GM12878 (cell line): ENCODE measurements around the gene PDPK1. TPM values are rescaled to one million over a fixed set of nuclear protein-coding genes. Genes with fewer than 3 reads are reported as not detected.

Experiments
- ATAC-seq: fragments of 200-7000 bp; cut with Tn5 transposase; 3 replicates; pipeline ENCODE4 v1.9.1; 2020; ENCODE audit warnings: mild to moderate bottlenecking, moderate library complexity
- BruUV-seq: library from RNA; stranded (reverse); fragments of 400-500 nt; replicated peaks from 2 replicates; lab custom pipeline; 2021; lab: Mats Ljungman, UMichigan
- CTCF ChIA-PET: fragments of 300-600 bp; sonication (Branson Sonifier 250); formaldehyde crosslinking; extraction: SDS; loops from one replicate; lab custom pipeline; 2021; ENCODE audit warnings: inconsistent platforms; lab: Yijun Ruan, JAX
- POLR2A ChIA-PET: fragments of 350-600 bp; formaldehyde crosslinking; extraction: SDS; loops from one replicate; lab custom pipeline; 2021; ENCODE audit warnings: inconsistent platforms; lab: Charles Lee
- RAD21 ChIA-PET: fragments of 300-600 bp; sonication (Branson Sonifier 250); formaldehyde crosslinking; loops from one replicate; lab custom pipeline; 2023; ENCODE audit warnings: antibody characterized with exemption; ENCODE audit not compliant: unreplicated experiment; lab: Charles Lee
- SMC1A ChIA-PET: fragments of 300-600 bp; sonication (Branson Sonifier 250); formaldehyde crosslinking; loops from one replicate; lab custom pipeline; 2023; ENCODE audit not compliant: unreplicated experiment, uncharacterized antibody; lab: Charles Lee
- DNase-seq: peaks from one replicate; pipeline ENCODE4 v3.0.0-alpha.2; 2011; ENCODE audit warnings: low read depth, low spot score
- FAIRE-seq: peaks from 3 replicates; lab custom pipeline; 2011; peaks lifted over from hg19 to GRCh38; lab: Jason Lieb, UNC
- H2AFZ ChIP-seq: 2 replicates; pipeline ENCODE4 v1.6.0; 2011; ENCODE audit warnings: low read depth, low read length, control low read depth; ENCODE audit not compliant: control insufficient read depth
- H3K27ac ChIP-seq: 2 replicates; pipeline ENCODE4 v1.5.1; 2011; ENCODE audit warnings: control low read depth; ENCODE audit not compliant: control insufficient read depth, insufficient read depth
- H3K27me3 ChIP-seq, 2 experiments: replicated peaks in 1 of 2; 2 replicates each; pipeline versions ENCODE4 v1.6.0 to v1.6.1; 2011; ENCODE audit warnings: low read length in 1 of 2; ENCODE audit not compliant: control insufficient read depth in 2 of 2, insufficient read depth in 2 of 2
- H3K36me3 ChIP-seq, 2 experiments: 2 replicates each; pipeline ENCODE4 v1.5.1; 2011; ENCODE audit warnings: low read length in 1 of 2; ENCODE audit not compliant: control insufficient read depth in 2 of 2, insufficient read depth in 2 of 2
- H3K4me1 ChIP-seq: 2 replicates; pipeline ENCODE4 v1.6.1; 2011; ENCODE audit warnings: mild to moderate bottlenecking, low read length, moderate library complexity, mixed read lengths; ENCODE audit not compliant: control insufficient read depth, insufficient read depth
- H3K4me2 ChIP-seq: 2 replicates; pipeline ENCODE4 v1.6.0; 2011; ENCODE audit warnings: control low read depth; ENCODE audit not compliant: control insufficient read depth, insufficient read depth
- H3K4me3 ChIP-seq: fragments of 200-600 bp; sonication (generic); 2 replicates; pipeline ENCODE4 v1.5.1; 2016
- H3K79me2 ChIP-seq: 2 replicates; pipeline ENCODE4 v1.6.0; 2011; ENCODE audit warnings: low read length; ENCODE audit not compliant: control insufficient read depth, insufficient read depth
- H3K9ac ChIP-seq: 2 replicates; pipeline ENCODE4 v1.8.0; 2011; ENCODE audit warnings: low read length, control low read depth, mixed read lengths; ENCODE audit not compliant: control insufficient read depth, insufficient read depth
- H3K9me3 ChIP-seq: replicated peaks from 3 replicates; pipeline ENCODE4 v1.5.1; 2011; ENCODE audit warnings: mild to moderate bottlenecking, low read length; ENCODE audit not compliant: control insufficient read depth, insufficient read depth
- H4K20me1 ChIP-seq: 2 replicates; pipeline ENCODE4 v1.6.0; 2011; ENCODE audit not compliant: control insufficient read depth, insufficient read depth
- EP300 ChIP-seq, 2 experiments: fragments of 150-350 bp in 1 of 2; IDR thresholded peaks; 2 replicates each; pipeline ENCODE4 v1.6.1; 2011 to 2012; ENCODE audit warnings: low read depth in 2 of 2, low read length in 2 of 2, borderline replicate concordance in 1 of 2, improper control_type of control experiment in 1 of 2, inconsistent platforms in 1 of 2; ENCODE audit not compliant: control insufficient read depth in 1 of 2
- HSF1 ChIP-seq: fragments of 150-350 bp; IDR thresholded peaks from 2 replicates; pipeline ENCODE4 v1.6.1; 2014; ENCODE audit warnings: mild to moderate bottlenecking, low read depth, low read length
- IKZF2 ChIP-seq, 2 experiments: fragments of 450-650 bp; IDR thresholded peaks; 2 replicates each; pipeline ENCODE4 v1.6.1; 2017; ENCODE audit warnings: mild to moderate bottlenecking in 2 of 2, moderate library complexity in 2 of 2
- KLF5 ChIP-seq: fragments of 450-650 bp; IDR thresholded peaks from 2 replicates; pipeline ENCODE4 v1.6.1; 2014; ENCODE audit warnings: mild to moderate bottlenecking; ENCODE audit not compliant: partially characterized antibody
- LARP7 ChIP-seq: fragments of 450-650 bp; IDR thresholded peaks from 2 replicates; pipeline ENCODE4 v1.6.1; 2017; ENCODE audit warnings: mild to moderate bottlenecking
- MAX ChIP-seq: IDR thresholded peaks from 2 replicates; pipeline ENCODE4 v1.6.1; 2012; ENCODE audit warnings: low read depth, low read length, improper control_type of control experiment
- SIX5 ChIP-seq: IDR thresholded peaks from 2 replicates; pipeline ENCODE4 v1.6.1; 2011; ENCODE audit warnings: mild to moderate bottlenecking, low read depth, low read length, moderate library complexity; ENCODE audit not compliant: severe bottlenecking
- TCF12 ChIP-seq: IDR thresholded peaks from 2 replicates; pipeline ENCODE4 v1.6.1; 2011; ENCODE audit warnings: low read depth, mild to moderate bottlenecking, low read length
- ZBTB40 ChIP-seq: fragments of 450-650 bp; IDR thresholded peaks from 2 replicates; pipeline ENCODE4 v1.6.1; 2016; ENCODE audit warnings: mild to moderate bottlenecking, moderate library complexity, borderline replicate concordance
- WGBS: methylation state at CpG from one replicate; pipeline ENCODE4 v1.1.6; 2016; ENCODE audit warnings: low lambda C conversion rate; ENCODE audit not compliant: insufficient replicate concordance, insufficient coverage; ENCODE audit errors: missing lambda C conversion rate; 5-methylcytosine and 5-hydroxymethylcytosine counted together
- in situ Hi-C: fragments of 300-500 bp; cut with MboI; formaldehyde crosslinking; loops from 9 replicates; pipeline ENCODE4 v1.14.3; 2018; ENCODE audit warnings: mixed read lengths
- intact Hi-C: fragments of 100-400 bp; cut with micrococcal nuclease; formaldehyde crosslinking; loops from one replicate; pipeline ENCODE4 v1.14.2; 2022; ENCODE audit not compliant: unreplicated experiment
- polyA plus RNA-seq, 11 experiments: library from polyadenylated mRNA; depleted of rRNA in 4 of 11; unstranded in 6 of 11; stranded (reverse) in 5 of 11; fragments of >200 nt; fragmentation: Nextera tagmentation in 4 of 11; fragmentation: Illumina TruSeq in 1 of 11; extraction: Ambion mirVana in 4 of 11; extraction: Trizol in 1 of 11; gene quantifications; 1 replicate in 1 of 11; 2 replicates in 10 of 11; pipeline versions ENCODE4 v1.2.1 to v1.2.3, GENCODE V29; 2011 to 2016; ENCODE audit warnings: inconsistent platforms in 2 of 11, missing spikeins in 2 of 11, low read depth in 1 of 11
- total RNA-seq, 4 experiments: library from RNA; depleted of rRNA in 3 of 4; stranded (reverse); fragments of >200 nt in 3 of 4; fragmentation: Illumina TruSeq in 1 of 4; extraction: Trizol in 1 of 4; gene quantifications; 2 replicates each; pipeline versions ENCODE4 v1.2.1 to v1.2.3, GENCODE V29; 2013 to 2021

The PDPK1 gene
- total and polyA plus RNA-seq, 10 of the 15 experiments (the other 5 are each of a cell fraction or from before 2014, with no cell fraction given) = 3.9 to 41.3 (median 25.5) TPM

GRCh38 chr16:2490190-2491105 lies 47.4 kb upstream of the PDPK1 start:
- H3K4me2 ChIP-seq = no peak overlapping the region
- no peak for DNase-seq
- WGBS = 96% methylated on average over 23 of the region's 23 CpGs
- in situ Hi-C loops (loop anchor here (10.0 kb wide), 1 partner anchor 476 kb away; the partner anchor contains the start of gene NPW), intact Hi-C loops (no loop called here)
- RAD21 ChIA-PET = no interaction called here
- no peak overlapping the region for H3K27ac ChIP-seq
- no peak for TF ChIP-seq SIX5
- TF ChIP-seq IKZF2 (IDR thresholded peaks at IDR 0.05) = no peak
- no peak for TF ChIP-seq TCF12
- TF ChIP-seq EP300 (IDR thresholded peaks at IDR 0.05; ENCODE audit: borderline replicate concordance in 1 of 2, control insufficient read depth in 1 of 2, low read depth in 2 of 2, low read length in 2 of 2) = no peak
- no peak for TF ChIP-seq KLF5
- no peak for TF ChIP-seq ZBTB40
- no peak for TF ChIP-seq LARP7
- no peak for TF ChIP-seq MAX
- no peak for TF ChIP-seq HSF1
- no peak overlapping the region for H2AFZ ChIP-seq
- CTCF ChIA-PET = interaction anchor here (1.4 to 1.6 kb wide), 2 partner anchors 11 to 194 kb away, joined by 3 read pairs; no protein-coding TSS in a partner anchor
- no peaks in the 10 kb centered on the region; a peak in 1 of 4 replicates for H3K36me3 ChIP-seq
- POLR2A ChIA-PET = no interaction called here
- H3K9ac ChIP-seq = no peak overlapping the region
- H4K20me1 ChIP-seq = no peaks in the 10 kb centered on the region
- no peaks in the 10 kb centered on the region for H3K9me3 ChIP-seq
- no peak for FAIRE-seq
- H3K79me2 ChIP-seq = no peaks in the 10 kb centered on the region
- SMC1A ChIA-PET = no interaction called here
- peaks cover 16% of the 10 kb centered on the region for H3K4me1 ChIP-seq
- H3K27me3 ChIP-seq = no peaks in the 10 kb centered on the region
- H3K4me3 ChIP-seq = no peak overlapping the region
- ATAC-seq = no peak
- no TSS peak for BruUV-seq
